HG02973 (cell line): ENCODE measurements around the gene FAM204A.

ENCODE experiments used
- ATAC-seq: cut with Tn5 transposase; IDR thresholded peaks from one replicate; pipeline ENCODE4 v1.9.1; 2021; ENCODE audit warnings: moderate library complexity; ENCODE audit not compliant: unreplicated experiment

FAM204A gene

DNA sequence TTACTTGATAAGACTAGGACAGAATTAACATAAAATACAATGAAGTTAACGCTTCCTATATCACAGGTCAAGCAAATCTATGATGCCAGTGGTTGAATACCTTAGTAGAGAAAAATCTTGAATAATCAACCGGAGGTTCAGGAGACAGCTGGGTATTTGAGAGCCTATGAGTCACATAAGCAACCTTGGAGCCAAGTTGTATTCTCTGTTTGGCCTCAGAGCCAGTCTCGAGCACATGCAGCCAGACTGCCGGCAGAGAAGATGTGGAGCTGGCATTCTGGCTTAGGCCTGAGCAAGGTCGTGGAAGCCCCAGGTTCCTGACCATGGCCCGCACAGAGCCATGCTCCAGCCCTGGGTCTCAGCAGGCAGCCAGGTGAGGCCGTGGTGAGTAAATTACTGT lies 90.3 kb downstream of the FAM204A start:
- no peak for ATAC-seq

DNA sequence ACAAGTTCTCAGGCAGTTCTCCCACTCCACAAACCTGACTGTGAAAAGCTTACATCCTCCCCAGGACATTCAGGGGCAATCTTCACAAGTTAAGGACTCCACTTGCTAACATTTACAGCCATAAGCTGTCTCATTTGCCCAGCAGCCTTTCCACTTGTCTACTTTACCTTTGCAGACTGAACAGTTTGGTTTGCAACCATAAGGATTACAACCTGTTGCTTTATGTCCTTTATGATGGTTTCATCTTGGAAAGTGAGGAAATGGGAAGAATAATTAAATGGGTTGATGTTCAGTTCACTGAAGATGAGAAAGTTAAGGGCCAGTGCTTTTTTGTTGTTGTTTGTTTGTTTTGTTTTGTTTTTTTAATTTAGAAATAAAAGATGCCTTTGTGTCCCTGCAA lies 92.4 kb downstream of the FAM204A start:
- no peak for ATAC-seq
